NCI-H1048 (cell line): ENCODE results near the gene PDIA6.
A peak's percentile ranks its signal among the peaks of the same experiment; 100 is the strongest.

Experiments used
- DNase-seq: peaks from one replicate; lab custom pipeline; 2025; lab: John Stamatoyannopoulos, UW

PDIA6 gene, protein sequence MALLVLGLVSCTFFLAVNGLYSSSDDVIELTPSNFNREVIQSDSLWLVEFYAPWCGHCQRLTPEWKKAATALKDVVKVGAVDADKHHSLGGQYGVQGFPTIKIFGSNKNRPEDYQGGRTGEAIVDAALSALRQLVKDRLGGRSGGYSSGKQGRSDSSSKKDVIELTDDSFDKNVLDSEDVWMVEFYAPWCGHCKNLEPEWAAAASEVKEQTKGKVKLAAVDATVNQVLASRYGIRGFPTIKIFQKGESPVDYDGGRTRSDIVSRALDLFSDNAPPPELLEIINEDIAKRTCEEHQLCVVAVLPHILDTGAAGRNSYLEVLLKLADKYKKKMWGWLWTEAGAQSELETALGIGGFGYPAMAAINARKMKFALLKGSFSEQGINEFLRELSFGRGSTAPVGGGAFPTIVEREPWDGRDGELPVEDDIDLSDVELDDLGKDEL

DNA sequence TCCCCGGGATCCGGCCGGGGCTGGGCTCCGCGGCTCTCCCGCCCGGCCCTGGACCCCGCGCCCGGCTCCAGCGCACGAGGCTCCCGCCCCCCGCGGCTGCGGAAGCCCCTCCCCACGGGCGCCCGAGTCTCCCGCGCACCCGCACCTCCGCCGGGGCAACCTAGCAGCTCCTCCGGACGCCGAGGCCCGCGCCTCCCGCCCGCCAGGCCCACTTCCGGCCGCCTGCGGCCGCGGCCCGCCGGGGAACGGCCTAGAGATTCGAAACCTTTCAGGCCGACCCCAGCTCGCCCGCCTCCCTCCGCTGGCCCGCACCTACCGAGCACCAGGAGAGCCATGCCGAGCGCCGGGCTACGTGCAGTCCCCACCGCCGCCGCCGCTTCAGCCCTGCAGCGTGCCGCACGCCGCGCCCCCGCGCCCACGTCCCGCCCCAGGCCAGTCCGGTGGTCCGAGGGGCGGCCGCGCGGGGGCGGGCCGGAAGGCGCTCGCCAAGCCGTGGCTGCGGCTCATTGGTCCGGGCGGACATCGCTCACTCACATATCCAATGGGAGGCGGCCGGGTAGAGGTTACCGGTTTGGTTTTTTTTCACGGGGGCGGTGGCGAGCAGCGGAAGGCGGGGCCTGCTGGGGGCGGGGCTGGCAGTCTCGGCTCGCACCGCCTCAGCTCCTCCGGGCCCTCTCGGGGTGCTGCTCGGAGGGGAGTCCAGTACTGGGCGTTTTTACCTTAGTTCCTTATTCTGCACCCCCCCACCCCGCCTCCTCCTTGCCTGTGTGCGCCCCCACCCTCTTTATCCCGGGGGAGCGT is at the start of gene PDIA6:
Gene PDIA6, minus strand, starts transcription at position 424 of the 801 bp plus-strand sequence. Its CDS starts 89 bp downstream, at position 335.
- peak; percentile 88 for DNase-seq

- DNase-seq = no peak
These were observed 49.7 kb upstream of the PDIA6 start for GRCh38 chr2:10862330-10862729.

DNA sequence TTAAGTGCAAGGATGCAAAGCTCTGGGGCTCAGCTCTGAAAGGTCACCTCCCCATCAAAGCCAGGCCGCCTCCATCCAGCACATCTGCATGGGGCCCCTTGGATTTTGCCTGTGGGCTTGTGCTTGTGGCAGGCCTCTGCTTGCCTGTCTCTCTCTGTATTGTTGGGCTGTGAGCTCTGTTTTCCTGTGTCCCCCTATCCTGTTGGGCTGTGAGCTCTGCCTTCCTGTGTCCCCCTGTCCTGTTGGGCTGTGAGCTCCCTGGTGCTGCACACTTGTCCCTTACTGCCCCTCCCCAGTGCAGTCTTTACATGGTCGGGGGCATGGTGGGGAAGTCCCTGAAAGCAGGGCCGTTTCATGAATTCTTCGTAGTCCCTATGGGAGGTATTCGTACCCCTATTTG is 49.2 kb upstream of the PDIA6 start:
- no peak for DNase-seq

GRCh38 chr2:10860814-10861325 is 48.3 kb upstream of the PDIA6 start:
- no peak for DNase-seq

DNA sequence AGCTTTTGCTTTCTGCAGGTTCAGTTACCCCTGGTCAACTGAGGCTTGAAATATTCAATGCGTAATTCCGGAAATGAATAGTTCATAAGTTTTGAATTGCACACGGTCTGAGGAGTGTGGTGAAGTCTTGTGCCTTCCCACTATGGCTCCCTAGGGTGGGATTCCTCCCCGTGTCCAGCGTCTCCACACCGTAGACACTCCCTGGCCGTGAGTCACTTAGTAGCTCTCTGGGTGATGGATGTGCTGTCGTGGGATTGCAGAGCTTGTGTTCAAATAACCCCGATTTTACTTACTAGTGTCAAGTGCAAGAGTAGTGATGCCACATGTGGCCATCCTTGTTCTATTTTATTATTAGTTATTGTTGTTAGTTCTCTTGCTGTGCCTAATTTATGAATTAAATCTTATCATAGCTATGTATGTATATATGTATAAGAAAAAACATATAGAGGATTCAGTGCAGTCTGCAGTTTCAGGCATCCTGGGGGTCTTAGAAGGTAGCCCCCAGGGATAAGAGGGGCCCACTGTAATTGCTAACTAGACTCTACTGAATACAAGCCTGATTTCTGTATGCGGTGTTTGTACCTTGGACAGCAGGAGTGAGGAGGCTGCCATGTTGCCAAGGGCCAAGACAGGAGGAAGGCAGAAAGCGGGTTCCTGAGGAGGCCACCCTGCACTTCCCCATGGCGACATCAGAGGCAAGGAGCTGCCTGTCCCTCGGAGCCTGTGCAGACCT is 47.7 kb upstream of the PDIA6 start:
- DNase-seq = no peak

GRCh38 chr2:10859278-10859677 is 46.7 kb upstream of the PDIA6 start:
- DNase-seq = peak; percentile 28

DNA sequence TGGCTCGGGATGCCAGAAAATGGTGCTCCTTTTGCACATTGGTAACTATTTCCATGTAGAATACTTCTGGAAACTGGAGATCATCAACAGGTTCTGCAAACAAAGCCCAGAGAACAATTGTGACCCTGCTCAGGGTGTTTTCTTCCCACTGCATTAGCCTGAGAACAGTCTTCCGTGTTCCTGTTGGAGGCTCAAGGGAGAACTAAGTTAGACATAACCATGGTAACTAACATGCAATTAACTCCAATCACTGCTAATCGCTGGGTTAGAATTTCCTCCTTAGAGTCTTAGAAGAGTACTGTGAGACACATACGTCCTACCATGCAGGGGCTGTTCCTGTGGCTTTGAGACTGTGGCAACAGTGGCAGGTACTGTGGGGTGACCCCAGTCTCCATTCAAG is 36.0 kb upstream of the PDIA6 start:
- no peak for DNase-seq

GRCh38 chr2:10847008-10847407 is 34.4 kb upstream of the PDIA6 start:
- DNase-seq = no peak

DNA sequence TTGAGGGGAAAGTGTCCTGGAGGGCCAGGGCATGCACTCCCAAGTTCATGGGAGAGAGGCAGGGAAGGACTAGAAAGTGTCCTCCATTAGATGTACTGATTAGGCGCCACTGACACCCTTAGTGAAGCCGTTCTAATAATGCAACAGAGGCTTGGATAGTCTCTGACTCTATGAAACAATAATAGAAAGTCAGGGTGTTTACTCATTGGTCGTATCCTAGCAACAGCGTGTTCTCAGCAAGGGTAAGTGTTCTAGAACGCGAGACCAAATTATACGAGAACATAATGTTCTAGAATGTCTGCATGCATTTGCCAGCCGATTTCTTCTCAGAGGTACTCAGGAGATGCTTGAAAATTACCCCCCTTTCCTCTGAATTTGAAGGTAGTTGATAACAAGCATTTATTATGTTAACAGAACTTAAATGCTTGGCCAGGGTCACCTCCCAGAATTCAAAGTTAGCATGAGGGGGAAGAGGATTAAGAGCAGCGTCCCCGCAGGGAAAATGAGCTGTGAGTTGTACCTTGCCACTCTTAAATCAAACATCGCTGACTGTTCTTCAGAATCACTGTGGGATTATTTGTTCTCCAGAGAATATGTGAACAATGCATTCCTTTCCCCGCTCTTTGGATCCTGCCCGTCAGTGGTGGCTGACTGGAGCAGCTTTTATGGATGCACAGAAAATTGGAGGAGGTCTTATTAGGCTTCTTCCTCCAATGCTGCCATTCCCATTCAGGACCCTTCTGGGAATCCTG is 33.7 kb upstream of the PDIA6 start:
- no peak for DNase-seq

- no peak for DNase-seq
These were observed 33.1 kb upstream of the PDIA6 start for GRCh38 chr2:10845640-10846039.

DNA sequence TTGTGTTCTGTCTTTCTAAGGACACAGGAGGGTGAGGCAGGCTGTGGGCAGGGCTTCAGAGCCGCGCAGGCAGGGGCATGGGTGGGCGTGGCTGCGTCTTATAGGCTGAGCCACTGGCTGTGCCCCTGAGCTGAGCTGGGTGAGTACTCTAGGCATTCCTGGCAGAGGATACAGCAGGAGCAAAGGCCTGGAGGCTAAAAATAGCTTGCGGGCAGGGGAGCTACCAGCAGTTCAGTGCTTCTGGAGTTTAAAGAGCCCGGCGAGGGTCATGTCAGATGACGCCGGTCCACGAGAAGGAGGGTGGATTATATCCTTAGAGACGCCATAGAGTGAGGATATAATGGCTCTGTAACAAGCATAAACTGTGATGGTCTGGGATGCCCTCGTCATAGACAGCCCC is 31.5 kb upstream of the PDIA6 start:
- no peak for DNase-seq

DNA sequence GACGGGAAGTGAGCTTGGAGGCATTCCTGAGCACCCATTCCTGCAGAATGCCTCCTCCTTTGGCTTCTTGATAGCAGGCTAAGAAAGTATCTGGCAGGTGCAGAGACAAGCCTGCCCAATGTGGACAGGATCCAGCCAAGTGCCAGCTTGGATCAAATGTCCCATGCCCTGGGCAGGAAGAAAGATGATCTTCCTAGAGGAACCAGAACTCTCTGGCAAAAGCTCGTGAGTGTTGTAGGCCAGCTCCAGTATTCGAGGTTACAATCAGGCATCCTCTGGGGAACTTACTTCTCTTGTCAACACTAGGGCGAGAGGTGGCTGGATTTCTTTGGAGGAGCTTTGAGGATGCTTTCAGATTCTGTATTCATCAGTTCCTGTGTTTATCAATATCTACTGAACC is 29.9 kb upstream of the PDIA6 start:
- no peak for DNase-seq

DNA sequence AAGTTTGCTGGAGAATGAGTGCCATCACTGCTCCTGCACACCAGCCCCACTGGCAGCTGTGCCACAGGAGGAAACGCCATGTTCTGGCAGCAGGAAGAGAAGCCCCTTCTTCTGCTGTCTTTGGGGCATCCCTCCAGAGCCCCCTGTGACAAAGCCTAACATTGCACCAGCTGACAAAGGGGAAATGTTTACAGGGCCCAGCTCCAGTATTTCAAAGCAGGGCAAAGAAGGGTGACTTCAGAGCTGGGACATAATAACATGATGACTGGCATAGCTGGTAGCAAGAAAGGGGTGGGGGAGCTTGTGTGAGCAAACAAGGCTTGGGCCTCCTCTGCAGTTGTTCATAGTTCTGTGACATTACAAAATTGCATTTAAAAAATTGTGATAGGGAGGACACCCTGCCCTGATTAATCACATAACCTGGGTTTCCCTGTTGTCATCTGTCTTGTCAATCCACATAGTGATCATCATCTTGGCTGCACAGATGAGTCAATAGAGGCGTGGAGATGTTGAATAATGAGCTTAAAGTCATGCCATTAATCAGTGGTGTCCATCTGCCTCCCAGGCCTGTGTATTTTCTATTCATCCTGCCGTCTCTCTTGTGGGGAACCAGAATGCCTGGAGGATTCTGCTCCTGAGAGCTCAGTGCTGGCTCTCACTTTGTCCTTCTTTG is 29.1 kb upstream of the PDIA6 start:
- no peak for DNase-seq

DNA sequence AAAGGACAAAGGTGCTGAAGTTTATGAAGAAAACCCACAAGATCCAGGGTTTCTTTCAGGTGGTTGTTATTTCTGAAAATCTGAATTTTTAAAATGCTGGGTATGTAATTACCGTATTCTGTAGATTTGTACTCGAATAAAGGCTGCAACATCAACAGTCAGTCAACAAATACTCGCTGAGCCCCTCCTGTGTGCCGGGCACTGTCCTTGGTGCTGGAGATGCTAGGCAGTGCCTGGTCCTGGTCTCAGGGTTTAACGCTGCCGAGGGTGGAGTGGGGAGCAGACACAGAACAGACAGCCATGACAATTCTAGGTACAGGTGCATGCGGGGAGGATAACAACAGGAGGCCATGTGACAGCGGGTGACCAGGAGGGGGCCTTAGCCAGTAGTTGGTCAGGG is 27.2 kb upstream of the PDIA6 start:
- no peak for DNase-seq

GRCh38 chr2:10838734-10839133 is 26.1 kb upstream of the PDIA6 start:
- no peak for DNase-seq

DNA sequence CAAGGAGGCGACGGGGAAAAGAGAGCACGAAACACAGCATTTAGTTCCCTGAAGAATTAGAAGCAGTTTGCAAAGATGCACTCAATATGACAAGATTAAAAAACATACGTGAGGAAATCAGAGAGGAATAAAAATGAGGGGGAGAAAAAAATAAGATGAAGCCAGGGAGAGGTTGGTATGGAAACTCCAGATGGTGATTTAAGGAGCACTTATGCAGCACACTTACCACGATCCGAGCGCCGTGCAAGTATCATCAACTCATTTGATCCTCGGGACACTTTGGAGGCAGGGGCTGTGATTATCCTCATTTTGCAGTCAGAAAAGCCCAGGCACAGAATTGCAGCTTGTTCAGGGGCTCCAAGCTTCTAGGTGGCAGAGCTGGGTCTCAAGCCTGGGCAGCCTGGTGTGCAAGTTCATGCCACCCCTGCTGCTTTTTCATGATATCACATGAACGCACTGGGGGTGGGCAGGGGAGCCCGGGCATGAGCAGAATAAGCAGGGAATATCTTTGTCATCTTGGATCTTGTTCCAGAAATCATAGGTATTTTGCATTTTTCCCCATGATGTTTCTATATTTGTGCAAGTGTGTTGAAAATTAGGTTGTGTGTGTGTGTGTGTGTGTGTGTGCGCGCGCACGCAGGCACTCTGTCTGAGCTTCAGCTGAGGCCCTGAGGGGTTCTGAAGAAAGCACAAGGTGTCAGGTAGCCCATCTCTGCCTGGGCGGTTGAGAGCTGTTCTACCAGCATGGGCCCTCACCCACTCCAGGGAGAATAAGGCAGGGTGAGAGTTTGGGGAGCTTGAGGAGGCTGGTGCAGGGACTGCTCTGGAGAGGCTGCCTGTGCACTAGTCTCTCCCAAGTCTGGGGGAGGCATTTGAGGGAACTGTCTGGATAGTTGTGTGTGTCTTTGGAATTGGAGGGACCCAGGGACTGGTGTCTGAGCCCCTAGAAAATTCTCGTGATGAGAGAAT is 25.0 kb upstream of the PDIA6 start:
- DNase-seq = no peak

GRCh38 chr2:10835052-10835970 is 22.7 kb upstream of the PDIA6 start:
- peak; percentile 43 for DNase-seq

GRCh38 chr2:10834068-10834655 is 21.6 kb upstream of the PDIA6 start:
- DNase-seq = no peak
